Measurements from ENCODE around the gene NGF.
"Not testable (repeated sequence)": the region's sequence is repeated elsewhere in the genome, so short reads cannot be mapped to it uniquely, and the experiment has no call there.

The NGF gene

DNA sequence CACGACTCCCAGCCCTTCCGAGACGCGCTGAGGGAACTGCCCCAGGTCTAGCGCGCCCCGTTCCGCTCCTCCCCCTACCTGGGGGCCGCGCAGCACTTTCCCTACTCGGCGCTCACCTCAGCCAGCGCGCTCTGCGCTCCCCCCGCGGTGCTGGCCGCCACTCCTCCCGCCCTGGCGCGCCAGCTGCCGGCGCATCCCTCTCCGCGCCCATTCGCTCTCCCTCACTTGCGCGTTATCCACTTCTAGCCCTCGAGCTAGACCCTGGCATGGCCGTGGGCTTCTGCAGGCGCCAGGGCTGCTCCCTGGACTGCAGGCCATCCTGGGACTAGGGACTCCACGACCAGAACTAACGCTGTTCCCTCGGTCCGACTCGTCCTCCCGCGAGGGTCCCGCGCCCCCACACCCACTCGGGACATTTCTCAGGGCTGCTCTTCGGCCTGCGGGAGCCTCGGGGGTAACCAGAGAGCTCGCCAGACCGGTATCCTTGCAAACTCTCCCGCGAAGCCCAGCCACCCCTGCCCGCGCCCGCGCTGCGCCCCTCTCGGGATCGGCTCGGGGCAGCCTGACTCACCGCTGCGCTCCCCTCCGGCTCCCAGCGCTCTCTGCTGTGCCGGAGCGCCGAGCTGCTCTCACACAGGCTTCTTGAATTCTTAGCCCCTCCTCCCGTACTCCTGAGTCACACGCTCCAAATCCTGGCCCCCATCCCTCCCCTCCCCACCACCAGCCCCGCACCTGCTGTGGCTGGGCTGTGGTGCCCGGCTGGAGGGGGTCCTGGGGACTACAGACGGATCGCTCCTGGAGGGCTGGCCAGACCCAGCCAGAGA lies at the start of gene NGF:
NGF (minus strand) TSS at position 617 of the 824 bp plus-strand sequence. CDS start 51,454 bp downstream, outside the sequence.
- DNase-seq (ENCODE audit: low read depth): no peak

DNA sequence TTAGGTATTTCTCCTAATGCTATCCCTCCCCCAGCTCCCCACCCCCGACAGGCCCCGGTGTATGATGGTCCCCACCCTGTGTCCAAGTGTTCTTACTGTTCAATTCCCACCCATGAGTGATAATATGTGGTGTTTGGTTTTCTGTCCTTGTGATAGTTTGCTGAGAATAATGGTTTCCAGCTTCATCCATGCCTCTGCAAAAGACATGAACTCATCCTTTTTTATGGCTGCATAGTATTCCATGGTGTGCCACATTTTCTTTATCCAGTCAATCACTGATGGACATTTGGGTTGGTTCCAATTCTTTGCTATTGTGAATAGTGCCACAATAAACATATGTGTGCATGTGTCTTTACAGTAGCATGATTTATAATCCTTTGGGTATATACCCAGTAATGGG lies 45.4 kb upstream of the NGF start:
- DNase-seq (ENCODE audit: low read depth): not testable (repeated sequence)

DNA sequence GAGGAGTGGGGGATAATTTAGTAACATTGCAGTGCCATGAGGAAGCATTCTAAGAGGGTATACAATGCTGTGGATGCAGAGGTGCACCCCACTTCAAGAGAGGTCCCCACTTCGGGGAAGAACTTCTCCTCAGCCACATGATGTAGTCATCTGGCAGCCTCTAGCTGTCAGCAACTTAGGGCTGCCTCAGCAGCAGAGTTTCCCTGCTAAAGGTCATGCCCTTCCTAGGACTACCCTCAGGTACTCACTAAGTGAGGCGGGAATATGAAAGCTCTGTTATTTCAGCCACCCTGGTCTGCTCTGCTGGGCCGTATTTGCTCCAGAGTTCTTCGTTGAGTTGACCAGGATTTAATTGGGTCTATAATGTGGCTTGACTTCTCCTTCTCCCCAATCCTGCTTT lies 41.9 kb upstream of the NGF start:
- DNase-seq (ENCODE audit: low read depth): no peak

DNA sequence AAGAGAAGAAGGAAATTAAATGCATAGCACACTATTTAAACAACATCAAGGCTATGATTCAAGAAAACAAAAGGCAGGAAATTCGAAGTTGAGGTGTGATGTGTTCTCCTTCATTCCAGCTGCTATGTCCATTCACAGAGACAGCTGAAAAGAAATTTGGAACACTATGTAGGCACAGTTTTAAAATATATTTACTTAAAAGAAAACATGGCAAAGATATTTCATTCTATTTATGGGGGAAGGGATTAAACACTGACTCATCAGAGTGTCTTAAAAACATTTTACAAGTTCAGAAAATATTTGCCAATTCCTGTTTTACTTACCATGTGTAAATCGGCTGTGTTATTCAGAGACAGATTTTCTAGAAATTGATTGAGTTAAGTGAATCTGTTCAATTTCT lies 39.4 kb upstream of the NGF start:
- no peak for DNase-seq (ENCODE audit: low read depth)

DNA sequence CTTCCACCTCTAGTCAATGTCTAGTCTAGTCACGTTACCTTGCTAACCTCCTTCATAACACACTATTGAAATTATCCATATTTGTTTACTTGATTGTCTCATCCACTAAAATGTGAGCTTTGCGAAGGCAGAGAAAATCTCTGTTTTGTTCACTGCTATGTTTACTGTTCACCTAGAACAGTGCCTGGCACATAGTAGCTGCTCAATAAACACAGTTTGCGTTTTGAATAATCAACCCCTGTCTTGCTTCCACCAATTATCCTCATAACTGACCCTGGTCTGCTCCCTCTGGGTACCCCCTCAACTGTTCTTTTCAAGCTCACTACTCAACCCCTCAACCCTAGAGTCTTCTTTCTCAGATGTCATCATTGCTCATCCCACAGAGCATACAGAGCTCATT lies 36.5 kb upstream of the NGF start:
- DNase-seq (ENCODE audit: low read depth): no peak

DNA sequence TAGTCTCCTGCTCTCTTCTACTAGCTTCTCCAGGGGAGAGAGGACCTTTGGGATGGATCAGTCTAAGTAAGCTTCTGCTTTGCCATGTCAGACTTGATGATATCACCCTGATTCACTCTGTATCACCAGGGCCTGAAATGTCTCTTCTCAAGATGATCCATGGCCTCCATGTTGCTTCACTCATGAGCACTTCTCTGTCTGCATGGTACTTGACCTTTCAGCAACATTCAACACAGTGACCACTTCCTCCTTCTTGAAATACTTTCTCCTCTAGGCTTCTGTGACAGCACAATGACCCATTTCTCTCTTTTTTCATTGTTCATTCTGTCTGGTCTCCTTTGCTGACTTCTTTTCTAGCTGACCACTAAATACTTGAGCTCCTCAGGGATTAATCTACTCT lies 35.3 kb upstream of the NGF start:
- no peak for DNase-seq (ENCODE audit: low read depth)

DNA sequence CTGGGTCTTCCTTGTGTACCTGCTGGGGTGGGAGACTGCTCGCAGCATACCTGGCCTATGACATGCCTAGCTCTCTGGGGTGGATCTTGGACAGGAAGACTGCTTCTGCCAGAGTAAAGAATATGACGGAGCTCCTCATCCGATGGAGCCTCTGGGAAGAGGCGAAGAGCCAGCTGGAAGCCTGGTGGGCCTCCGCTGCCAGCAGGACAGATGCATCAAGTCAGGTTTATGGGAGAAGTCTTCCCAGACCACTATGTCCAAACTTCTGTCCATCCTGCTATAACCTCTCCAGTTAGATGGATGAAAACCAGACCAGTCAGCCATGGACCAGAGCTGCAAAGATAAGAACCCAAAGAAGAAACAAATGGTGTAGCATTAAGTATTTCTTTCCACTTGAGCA lies 27.7 kb upstream of the NGF start:
- no peak for DNase-seq (ENCODE audit: low read depth)

DNA sequence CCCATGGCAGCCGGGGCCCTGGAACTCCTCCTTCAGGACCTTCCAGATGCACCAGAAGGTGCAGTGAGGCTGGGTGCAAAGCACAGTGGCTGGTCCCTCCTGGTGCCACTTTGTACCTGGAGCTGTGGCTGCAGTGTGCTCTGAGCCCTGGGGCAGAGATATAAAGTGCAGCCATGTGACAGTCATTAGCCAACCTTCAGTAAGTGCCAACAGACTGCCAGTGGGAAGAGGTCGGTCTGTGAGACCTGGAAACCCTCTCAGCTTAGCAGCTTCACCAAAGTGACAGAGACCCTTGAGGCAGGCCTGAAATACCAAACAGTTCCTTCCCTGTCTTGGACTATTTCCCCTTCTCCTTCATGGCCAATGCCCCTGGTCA lies 26.7 kb upstream of the NGF start:
- DNase-seq (ENCODE audit: low read depth): no peak

DNA sequence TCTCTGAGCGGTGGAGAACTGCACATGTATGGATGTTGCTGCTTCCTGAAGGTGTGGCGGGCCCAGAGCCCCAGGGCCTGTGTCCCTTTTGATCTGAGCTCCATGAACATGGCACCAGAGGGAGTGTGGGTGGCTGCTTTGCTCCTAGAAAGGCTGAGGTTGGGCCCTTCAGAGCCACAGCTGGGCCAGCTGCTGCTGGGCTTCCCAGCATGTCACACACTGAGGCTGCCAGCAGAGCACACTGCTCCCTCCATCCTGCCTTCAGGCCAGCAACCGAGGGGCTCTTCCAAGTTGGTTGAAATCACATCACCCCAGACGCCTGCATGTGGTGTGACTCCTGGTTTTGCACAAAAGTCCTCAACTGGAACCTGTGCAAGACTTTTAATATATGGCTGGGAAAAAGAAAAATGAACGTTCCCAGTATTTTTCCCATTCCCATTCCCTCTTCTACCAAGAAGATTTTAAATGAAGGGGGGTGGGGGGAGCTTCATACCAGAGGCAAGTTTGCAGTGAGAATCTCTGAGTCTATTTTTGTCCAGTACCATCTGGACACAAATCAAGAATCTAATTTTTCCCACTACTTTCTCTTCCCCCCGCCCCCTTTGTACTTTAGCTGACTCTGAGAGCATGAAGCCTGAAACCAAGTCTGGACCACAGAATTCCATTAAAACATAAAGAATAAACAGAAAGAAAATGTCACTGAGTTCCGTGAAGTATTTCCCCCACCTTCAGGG lies 26.2 kb upstream of the NGF start:
- no peak for DNase-seq (ENCODE audit: low read depth)

DNA sequence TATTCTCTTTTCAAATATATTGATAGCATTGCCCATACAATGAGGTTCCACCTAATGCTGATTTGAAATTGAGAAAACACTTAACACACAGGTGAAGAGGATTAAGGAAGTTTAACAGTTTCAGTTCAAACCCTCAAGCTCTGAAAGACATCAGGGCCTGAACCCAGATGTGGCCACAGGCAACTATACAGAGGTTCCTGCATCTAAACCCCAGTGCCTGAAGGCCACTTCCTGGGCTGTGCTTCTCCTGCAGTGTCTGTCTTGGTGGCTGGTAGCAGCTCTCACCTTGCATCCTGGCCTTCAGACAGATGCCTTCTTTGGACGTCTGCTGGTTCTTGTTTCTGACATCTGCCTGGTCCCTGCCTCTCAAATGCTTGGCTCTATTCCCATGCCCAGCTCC lies 25.1 kb upstream of the NGF start:
- no peak for DNase-seq (ENCODE audit: low read depth)

DNA sequence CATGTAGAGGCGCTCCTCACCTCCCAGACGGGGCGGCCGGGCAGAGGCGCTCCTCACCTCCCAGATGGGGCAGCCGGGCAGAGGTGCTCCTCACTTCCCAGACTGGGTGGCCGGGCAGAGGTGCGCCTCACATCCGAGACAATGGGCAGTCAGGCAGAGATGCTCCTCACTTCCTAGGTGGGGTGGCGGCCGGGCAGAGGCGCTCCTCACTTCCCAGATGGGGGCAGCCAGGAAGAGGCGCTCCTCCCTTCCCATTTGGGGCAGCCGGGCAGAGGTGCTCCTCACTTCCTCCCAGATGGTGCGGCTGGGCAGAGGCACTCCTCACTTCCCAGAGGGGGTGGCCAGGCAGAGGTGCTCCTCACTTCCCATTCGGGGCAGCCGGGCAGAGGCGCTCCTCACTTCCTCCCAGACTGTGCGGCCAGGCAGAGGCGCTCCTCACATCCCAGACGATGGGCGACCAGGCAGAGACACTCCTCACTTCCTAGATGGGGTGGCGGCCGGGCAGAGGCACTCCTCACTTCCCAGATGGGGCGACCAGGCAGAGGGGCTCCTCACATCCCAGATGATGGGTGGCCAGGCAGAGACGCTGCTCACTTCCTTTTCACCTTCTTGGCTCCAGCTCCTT lies 22.6 kb upstream of the NGF start:
- DNase-seq (ENCODE audit: low read depth): not testable (repeated sequence)

DNA sequence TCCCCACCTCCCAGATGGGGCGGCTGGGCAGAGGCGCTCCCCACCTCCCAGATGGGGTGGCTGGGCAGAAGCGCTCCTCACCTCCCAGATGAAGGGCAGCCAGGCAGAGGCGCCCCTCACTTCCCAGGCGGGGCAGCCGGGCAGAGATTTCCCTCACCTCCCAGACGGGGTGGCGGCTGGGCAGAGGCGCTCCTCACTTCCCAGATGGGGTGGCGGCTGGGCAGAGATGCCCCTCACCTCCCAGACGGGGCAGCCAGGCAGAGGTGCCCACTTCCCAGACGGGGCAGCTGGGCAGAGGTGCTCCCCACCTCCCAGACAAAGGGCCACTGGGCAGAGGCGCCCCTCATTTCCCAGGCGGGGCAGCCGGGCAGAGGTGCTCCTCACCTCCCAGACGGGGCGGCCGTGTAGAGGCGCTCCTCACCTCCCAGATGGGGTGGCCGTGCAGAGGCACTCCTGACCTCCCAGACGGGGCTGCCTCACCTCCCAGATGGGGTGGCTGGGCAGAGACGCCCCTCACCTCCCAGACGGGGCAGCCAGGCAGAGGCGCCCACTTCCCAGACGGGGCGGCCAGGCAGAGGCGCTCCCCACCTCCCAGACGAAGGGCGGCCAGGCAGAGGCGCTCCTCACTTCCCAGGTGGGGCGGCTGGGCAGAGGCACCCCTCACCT lies 21.9 kb upstream of the NGF start:
- not testable (repeated sequence) for DNase-seq (ENCODE audit: low read depth)

DNA sequence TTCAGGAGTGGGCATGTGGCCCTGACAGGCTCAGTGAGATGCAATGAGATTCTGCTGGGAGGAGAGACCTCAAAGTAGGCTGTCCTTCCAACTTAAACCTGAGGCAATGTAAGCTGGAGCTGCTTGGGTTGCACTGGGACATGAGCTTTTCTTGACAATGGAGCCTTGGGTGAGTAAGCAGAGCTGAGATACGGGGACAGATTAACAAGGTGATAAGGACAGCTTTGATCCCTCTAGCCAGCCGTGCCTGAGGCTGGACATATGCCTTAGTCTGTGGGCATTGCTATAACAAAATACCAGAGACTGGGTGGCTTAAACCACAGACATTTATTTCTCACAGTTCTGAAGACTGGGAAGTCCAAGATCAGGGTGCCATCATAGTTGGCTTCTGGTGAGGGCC lies 18.3 kb upstream of the NGF start:
- no peak for DNase-seq (ENCODE audit: low read depth)

DNA sequence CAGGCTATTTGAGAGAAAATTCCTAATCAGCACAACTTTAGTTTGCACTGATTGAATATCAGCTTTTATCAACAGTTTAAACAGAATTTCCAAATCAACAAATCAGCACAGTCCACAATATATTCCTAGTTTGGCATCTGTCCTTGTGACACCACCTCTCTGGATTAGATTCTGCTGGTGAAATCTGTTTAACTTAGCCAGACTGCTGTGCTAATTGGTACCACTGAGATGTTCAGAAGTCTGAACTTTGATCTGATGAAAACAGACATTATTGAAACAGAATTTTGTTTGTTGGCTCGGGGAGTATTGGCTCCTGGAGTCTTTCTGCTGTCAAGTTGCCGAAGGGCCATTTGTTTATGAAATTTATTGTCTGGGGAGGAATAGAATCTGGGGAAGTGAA lies 17.0 kb upstream of the NGF start:
- DNase-seq (ENCODE audit: low read depth): no peak

DNA sequence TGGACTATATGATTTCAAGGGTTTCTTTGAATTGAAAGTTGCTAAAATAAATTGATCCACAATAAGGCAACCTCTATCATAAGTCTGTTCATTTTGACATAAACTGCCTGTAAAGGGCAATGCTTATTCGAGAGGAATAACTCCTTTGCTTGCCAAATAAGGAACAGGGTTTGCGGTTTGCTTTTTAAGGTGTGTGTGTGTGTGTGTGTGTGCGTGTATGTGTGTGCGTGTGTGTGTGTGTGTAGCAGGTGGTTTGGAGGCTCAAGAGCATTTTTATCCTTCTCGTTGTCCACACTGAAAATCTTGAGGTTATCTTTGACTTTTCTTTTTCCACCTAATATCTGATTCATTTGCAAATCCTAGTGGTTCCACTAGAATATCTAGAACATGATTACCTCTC lies 13.1 kb upstream of the NGF start:
- DNase-seq (ENCODE audit: low read depth): no peak

DNA sequence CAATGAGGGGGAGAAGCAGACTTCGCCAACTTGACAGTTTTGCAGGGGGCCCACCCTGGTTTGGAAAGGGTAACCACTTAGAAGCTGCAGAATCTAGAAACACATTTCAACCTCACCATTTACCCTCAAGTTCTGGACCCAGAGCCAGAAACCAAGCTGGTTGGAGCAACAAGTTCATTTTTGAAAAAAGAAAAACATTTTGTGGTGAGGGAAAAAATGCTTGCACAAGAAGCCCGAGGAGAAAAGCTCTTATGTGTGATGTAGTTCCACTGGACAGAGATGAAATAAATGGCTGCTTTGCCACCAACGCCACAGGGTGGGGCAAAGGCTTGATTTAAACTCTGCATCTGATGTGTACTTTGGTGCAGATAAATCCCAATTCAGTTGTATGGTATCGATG lies 10.6 kb upstream of the NGF start:
- DNase-seq (ENCODE audit: low read depth): no peak

DNA sequence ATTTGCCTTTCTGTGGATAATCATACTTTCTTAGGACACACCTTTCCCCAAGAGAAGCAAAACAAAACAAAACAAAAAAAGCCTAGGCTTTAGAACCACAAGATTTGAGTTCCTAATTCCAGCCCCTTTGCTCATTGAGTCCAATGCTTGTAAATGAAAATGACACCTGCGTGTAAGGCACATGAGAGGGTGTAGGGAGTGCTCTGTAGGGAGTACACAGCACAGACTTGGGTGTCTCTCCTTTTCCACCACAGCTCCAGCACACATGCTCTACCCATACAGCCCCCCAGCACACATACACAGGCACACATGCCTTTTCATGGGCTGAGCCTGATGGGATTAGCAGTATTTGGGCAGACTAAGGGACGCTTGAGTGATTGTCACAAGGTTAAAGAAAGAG lies 9.2 kb upstream of the NGF start:
- no peak for DNase-seq (ENCODE audit: low read depth)

DNA sequence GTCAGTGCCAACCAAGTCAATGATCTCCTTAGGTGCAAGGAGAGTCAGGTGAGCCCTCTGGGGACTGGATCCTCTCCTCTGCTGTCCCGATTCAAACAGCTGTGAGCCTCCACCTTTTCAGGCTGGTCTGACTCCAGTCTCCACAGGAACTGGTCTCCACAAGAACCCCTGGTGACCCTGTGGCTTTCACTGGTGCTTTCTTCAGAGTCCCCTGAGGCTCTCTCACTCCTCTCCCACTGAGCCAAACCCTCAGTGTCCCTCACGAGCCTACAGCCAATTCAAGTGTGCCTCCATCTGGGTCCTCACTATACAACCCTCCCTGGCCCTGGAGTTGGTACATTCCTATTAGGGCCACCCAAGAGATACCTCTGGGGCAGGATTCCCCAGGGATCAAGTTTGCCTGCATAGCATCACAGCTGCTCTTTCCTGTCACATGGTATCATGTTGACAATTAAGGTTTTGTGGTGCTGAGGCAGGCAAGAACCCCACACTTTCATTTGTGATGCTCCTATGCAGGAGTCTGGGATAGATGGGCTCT lies 5.2 kb upstream of the NGF start:
- no peak for DNase-seq (ENCODE audit: low read depth)

DNA sequence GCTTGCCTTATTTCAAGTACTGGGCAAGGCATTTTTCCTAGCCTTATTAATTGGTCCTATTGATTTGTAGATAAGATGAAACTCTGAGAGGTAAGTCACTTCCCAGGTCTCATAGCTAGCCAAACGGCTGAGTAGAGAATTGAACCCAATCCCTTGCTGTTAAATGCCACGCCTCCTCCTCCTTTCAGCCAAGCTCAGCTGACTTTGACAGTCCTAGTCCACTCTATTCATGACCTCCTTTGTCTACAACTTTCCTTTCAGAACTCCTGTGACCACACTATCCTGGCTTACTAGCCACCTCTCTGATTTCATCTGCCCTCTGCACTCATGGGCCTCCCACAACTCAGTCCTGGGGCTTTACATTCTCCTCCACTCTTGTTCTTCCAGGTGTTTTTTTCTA lies 3.9 kb upstream of the NGF start:
- DNase-seq (ENCODE audit: low read depth): no peak

DNA sequence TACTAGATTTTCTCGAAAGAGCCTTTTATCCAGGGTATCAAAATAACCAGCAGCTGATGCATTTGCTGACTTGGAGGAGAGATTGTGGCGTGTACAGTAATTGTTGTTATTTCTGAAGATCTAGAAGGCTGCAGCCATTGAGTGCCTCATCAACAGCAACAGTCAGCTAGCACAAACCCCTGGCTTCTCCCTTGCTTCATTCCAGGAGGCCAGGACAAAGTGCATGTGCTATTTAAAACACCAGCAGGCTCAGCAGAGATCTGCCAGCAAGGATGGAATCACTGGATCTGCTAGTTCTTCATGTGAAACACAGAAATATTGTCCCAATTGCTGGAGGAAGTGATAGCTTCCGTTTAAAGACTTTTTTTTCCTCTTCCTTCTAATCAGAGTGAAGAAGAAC lies 2.8 kb upstream of the NGF start:
- DNase-seq (ENCODE audit: low read depth): no peak

DNA sequence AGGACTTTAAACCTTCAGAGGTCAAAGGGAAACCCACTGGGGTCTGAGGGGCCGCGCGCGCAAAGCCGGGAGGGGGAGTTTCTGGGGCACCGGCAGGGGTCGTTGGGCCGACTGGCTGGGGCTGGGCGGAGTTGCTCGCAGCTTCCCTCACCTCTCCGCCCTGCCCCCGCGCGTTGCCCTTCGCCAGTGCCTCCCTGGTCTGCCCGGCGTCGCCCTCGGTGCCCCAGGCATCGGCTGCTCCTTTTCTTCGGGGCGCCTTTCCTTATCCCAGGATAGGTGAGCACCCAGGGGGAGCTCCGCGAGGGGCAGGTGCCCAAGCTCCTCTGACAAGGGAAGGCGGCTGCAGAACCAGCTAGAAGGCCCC lies 390 bp upstream of the NGF start:
- DNase-seq (ENCODE audit: low read depth): no peak

DNA sequence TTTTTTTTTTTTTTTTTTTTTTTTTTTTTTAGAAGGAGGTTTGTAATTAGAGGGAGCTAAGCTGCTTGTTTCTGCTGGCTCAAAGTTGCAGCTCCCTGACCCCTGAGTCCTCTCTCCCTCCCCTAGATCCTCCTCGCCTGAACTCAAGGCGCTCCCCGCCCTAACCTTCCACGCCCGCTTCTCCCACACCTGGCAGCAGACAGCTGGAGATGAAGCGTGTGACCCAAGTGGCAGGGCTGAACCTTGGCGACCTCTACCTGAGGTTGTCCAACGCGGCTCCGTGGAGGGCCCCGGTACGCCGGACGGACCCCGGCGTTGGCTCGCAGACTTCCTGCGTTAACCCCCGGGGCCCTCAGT lies 795 bp downstream of the NGF start:
- DNase-seq (ENCODE audit: low read depth): no peak

DNA sequence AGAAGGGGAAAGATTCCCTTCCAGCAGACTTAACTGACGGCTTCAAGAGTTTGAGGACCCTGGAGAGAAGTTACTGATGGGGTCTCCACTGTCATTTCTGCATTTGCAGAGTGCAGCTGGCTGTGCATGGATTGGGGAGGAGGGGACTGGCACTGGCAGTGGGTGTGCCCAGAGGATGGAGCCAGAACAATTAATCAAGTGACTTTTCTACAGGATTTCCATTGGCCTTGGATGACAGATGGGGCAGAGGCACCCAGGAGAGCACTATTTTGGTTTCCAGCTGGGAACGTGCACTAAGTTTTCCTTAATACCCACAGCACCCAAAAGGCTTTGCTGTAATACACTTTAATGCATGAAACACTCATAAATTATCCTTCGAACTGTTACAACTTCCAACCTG lies 1.3 kb downstream of the NGF start:
- DNase-seq (ENCODE audit: low read depth): no peak
